Adrenal gland (tissue), 12 donors: ENCODE results near the gene METTL24. TPM values are rescaled to one million over a fixed set of nuclear protein-coding genes. Genes with fewer than 3 reads are reported as not detected.

Experiments
- DNase-seq, 7 donors: peaks; one replicate each; pipeline ENCODE4 v3.0.0-alpha.2; 2019 to 2020
- H3K27ac ChIP-seq, 5 donors: fragments of 200-600 bp; sonication (generic) in 4 of 5; 1 replicate in 3 of 5; 2 replicates in 2 of 5; pipeline versions ENCODE4 v1.5.1 to v1.8.0; 2016 to 2020; ENCODE audit warnings: mild to moderate bottlenecking in 1 of 5
- H3K27me3 ChIP-seq: fragments of 200-600 bp; 2 replicates; pipeline ENCODE4 v1.8.0; 2021
- H3K36me3 ChIP-seq, 2 donors: fragments of 200-600 bp; replicated peaks in 1 of 2; 1 replicate in 1 of 2; 2 replicates in 1 of 2; pipeline versions ENCODE4 v1.5.1 to v1.8.0; 2018 to 2022
- H3K4me1 ChIP-seq, 2 donors: fragments of 200-600 bp; replicated peaks in 1 of 2; 1 replicate in 1 of 2; 2 replicates in 1 of 2; pipeline versions ENCODE4 v1.5.1 to v1.8.0; 2018 to 2021
- H3K4me3 ChIP-seq, 4 donors: fragments of 200-600 bp; sonication (generic) in 3 of 4; one replicate each; pipeline ENCODE4 v1.5.1; 2016 to 2018
- H3K9me3 ChIP-seq, 3 donors: fragments of 200-600 bp; sonication (generic) in 1 of 3; replicated peaks in 1 of 3; 1 replicate in 2 of 3; 2 replicates in 1 of 3; pipeline versions ENCODE4 v1.5.1 to v1.8.0; 2016 to 2021
- POLR2A ChIP-seq, 2 donors: fragments of 450-650 bp; IDR thresholded peaks; one replicate each; pipeline ENCODE4 v1.6.1; 2017; ENCODE audit warnings: antibody characterized with exemption in 2 of 2, mild to moderate bottlenecking in 2 of 2, moderate library complexity in 1 of 2
- whole genome bisulfite sequencing, 4 donors: extraction: QIAGEN DNeasy Blood & Tissue Kit in 2 of 4; methylation state at CpG; one replicate each; pipeline versions ENCODE4 v1.1.5 to v1.1.7; 2013 to 2017; 5-methylcytosine and 5-hydroxymethylcytosine counted together
- intact Hi-C, 2 donors: fragments of 100-400 bp; cut with DNase I; formaldehyde crosslinking; loops; one replicate each; pipeline versions ENCODE4 v1.14.1 to v1.15.0; 2022 to 2023
- polyA plus RNA-seq, 3 donors: library from polyadenylated mRNA; stranded (reverse); fragments of 200-250 nt in 2 of 3; fragments of 350-450 nt in 1 of 3; fragmentation: Illumina TruSeq in 1 of 3; extraction: RNeasy Lipid Tissue Mini Kit (QIAGEN cat#74804) in 1 of 3; gene quantifications; one replicate each; pipeline ENCODE4 v1.2.3, GENCODE V29; 2013 to 2014
- total RNA-seq, 9 donors: library from RNA; depleted of rRNA in 4 of 9; stranded (reverse); fragments of >200 nt in 4 of 9; fragments of 120-200 nt in 1 of 9; fragmentation: NEBNext Ultra II Directional in 1 of 9; extraction: Animal tissue kit (Norgen Biotek cat#: 25700) in 1 of 9; gene quantifications; one replicate each; pipeline versions ENCODE4 v1.1.0 to v1.2.4, GENCODE V29; 2013 to 2023
- TF ChIP-seq, protein P1 (sequence below), 6 experiments: fragments of 450-650 bp in 4 of 6; fragments of 200-600 bp in 2 of 6; sonication (generic) in 1 of 6; IDR thresholded peaks; 1 replicate in 5 of 6; 2 replicates in 1 of 6; pipeline versions ENCODE4 v1.5.1 to v1.8.0; 2016 to 2021; ENCODE audit warnings: antibody characterized with exemption in 6 of 6, mild to moderate bottlenecking in 2 of 6, moderate library complexity in 1 of 6
- donor health status: healthy with polysubstance abuse.
- donor health status: Bipolar disorder and iron deficiency.
- donor health status: DM: yes; HTN: yes; CAD: no.
- donor health status: DM: no; HTN: no; CAD: no.
- donor health status: DM: no; HTN: no; CAD: no.
- donor health status: DM: yes; HTN: yes; CAD: no.

Gene METTL24
- total and polyA plus RNA-seq, 12 donors, result 0.20 to 5.0 (median 1.8) TPM; not detected in 1

DNA sequence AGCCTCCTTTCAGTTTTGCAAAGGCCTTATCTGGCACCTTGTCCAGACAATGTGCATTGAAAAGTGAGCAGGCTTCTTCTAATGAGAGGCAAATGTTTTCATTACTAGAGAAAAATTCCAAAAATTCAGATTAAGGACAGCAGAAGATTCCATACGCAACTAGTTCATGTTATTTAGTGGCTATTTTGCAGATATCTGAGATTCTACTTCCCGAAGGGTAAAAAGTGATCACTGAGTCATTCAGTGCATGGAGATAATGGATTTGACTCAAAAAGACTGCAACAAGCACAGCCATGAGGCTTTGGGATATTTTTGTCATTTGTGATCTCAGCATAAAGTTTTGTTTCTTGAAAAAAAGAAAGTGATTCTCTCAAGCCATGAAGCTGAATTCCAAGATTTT, 29.9 kb downstream of the METTL24 start:
- H3K9me3 ChIP-seq, result no peaks in the 10 kb centered on the region
- H3K4me3 ChIP-seq, result no peak overlapping the region
- intact Hi-C loops, result no loop called here
- TF ChIP-seq POLR2A (IDR thresholded peaks at IDR 0.05), result no peak
- TF ChIP-seq, protein P1, sequence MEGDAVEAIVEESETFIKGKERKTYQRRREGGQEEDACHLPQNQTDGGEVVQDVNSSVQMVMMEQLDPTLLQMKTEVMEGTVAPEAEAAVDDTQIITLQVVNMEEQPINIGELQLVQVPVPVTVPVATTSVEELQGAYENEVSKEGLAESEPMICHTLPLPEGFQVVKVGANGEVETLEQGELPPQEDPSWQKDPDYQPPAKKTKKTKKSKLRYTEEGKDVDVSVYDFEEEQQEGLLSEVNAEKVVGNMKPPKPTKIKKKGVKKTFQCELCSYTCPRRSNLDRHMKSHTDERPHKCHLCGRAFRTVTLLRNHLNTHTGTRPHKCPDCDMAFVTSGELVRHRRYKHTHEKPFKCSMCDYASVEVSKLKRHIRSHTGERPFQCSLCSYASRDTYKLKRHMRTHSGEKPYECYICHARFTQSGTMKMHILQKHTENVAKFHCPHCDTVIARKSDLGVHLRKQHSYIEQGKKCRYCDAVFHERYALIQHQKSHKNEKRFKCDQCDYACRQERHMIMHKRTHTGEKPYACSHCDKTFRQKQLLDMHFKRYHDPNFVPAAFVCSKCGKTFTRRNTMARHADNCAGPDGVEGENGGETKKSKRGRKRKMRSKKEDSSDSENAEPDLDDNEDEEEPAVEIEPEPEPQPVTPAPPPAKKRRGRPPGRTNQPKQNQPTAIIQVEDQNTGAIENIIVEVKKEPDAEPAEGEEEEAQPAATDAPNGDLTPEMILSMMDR (IDR thresholded peaks at IDR 0.05), result no peak
- peak overlapping the region in 1 of 5 donors; percentile 35 for H3K27ac ChIP-seq
- H3K4me1 ChIP-seq, result peaks cover 0 to 49% of the 10 kb centered on the region in 2 donors
- no peaks in the 10 kb centered on the region for H3K27me3 ChIP-seq
- 53 to 68% (median 63%) methylated on average over 2 of the region's 2 CpGs for WGBS, 4 donors
- DNase-seq, result no peak
- no peaks in the 10 kb centered on the region for H3K36me3 ChIP-seq

DNA sequence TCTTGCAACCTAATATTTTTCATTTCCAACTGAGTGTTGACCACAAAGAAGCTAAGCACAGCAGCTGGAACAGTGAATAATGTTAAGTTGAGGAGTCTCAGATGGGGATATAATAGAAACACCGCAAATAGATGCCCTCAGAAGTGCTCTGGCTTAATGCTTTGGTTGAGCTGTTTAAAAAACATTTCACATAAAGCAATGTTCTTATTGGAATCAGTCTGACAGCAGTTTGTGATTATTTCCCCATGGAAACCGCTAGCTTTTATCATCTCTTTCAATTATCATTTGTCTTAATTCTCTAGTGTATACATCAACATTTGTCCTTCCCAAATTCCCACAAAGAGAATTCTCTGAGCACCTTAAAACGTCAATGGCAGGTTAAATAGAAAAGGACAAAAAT, 30.8 kb downstream of the METTL24 start:
- H3K36me3 ChIP-seq, result no peaks in the 10 kb centered on the region
- no peaks in the 10 kb centered on the region for H3K27me3 ChIP-seq
- peak overlapping the region in 1 of 5 donors; percentile 64 for H3K27ac ChIP-seq
- peaks cover 0 to 49% of the 10 kb centered on the region in 2 donors for H3K4me1 ChIP-seq
- no peak for TF ChIP-seq POLR2A (IDR thresholded peaks at IDR 0.05)
- TF ChIP-seq, protein P1 (IDR thresholded peaks at IDR 0.05), result no peak
- no peak overlapping the region for H3K4me3 ChIP-seq
- 73 to 81% (median 79%) methylated on average over 3 of the region's 3 CpGs for WGBS, 4 donors
- H3K9me3 ChIP-seq, result no peaks in the 10 kb centered on the region
- intact Hi-C loops, result no loop called here
- no peak for DNase-seq

DNA sequence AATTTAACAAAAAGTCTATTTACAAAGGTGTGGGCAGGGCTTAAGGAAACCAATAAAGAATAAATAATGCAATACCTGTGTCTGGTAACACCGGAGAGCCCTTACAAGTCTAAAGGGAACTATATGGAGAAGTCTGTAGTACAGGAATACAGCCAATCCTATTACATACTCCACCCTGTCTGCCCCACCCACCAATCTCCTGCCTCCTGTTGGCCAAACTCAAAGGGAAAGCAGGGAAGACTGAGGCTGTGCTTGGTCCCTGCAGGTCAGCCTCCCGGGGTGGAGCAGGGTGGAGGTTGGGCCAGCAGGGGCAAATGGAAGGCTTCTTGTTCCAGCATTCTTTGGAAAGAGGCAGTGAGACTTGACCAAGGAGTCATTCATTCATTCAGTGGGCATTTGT, 31.5 kb downstream of the METTL24 start:
- WGBS, 4 donors, result 84 to 97% (median 95%) methylated on average over 2 of the region's 2 CpGs
- no peak overlapping the region for H3K4me3 ChIP-seq
- no peaks in the 10 kb centered on the region for H3K9me3 ChIP-seq
- DNase-seq, result no peak
- no peaks in the 10 kb centered on the region for H3K36me3 ChIP-seq
- peaks cover 0 to 44% of the 10 kb centered on the region in 2 donors for H3K4me1 ChIP-seq
- intact Hi-C loops, result no loop called here
- no peak overlapping the region for H3K27ac ChIP-seq
- H3K27me3 ChIP-seq, result no peaks in the 10 kb centered on the region
- TF ChIP-seq, protein P1 (IDR thresholded peaks at IDR 0.05), result no peak
- no peak for TF ChIP-seq POLR2A (IDR thresholded peaks at IDR 0.05)

DNA sequence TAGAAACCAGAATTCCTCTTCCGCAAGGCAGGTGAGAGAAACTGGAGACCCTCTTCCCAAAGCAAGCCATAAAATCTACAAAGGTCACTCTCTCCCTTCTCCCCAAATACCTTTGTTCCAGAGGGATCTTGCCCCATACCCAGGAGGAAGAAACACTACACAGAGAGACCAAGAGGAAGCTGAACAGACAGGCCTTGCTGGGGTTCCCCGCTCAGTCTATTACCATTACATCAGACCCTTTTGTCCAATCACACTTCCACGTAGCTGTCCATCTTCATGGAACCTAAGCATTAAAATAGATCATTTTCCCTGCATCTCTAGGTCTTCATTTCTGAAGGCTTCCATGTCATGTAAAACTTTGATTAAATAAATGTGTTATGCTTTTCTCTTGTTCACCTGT, 32.1 kb downstream of the METTL24 start:
- Histone ChIP-seq H3K9me3 (no peaks in the 10 kb centered on the region), H3K36me3 (no peaks in the 10 kb centered on the region), H3K27me3 (no peaks in the 10 kb centered on the region), H3K27ac (peak overlapping the region in 1 of 5 donors; percentile 24), H3K4me3 (no peak overlapping the region), H3K4me1 (peaks cover 0 to 39% of the 10 kb centered on the region in 2 donors)
- WGBS, 4 donors, result 91 to 98% (median 95%) methylated on average over 3 of the region's 3 CpGs
- TF ChIP-seq, protein P1 (IDR thresholded peaks at IDR 0.05), result no peak
- TF ChIP-seq POLR2A (IDR thresholded peaks at IDR 0.05), result no peak
- intact Hi-C loops, result no loop called here
- no peak for DNase-seq
